Choroid plexus epithelial cell (primary cell): ENCODE results near the gene GTF3A.

Source experiments
- DNase-seq: peaks from one replicate; pipeline ENCODE4 v3.0.0-alpha.2; 2010; ENCODE audit warnings: low read depth
- H3K4me3 ChIP-seq: 2 replicates; pipeline ENCODE4 v1.5.1; 2011; ENCODE audit warnings: low read depth, mild to moderate bottlenecking, control low read depth, low read length, moderate library complexity
- CTCF ChIP-seq: conservative IDR thresholded peaks from 2 replicates; pipeline ENCODE4 v1.5.1; 2011; ENCODE audit warnings: low read depth, mild to moderate bottlenecking, control low read depth, inconsistent platforms, low read length, moderate library complexity

GTF3A gene

GRCh38 chr13:27424246-27425157, at the start of gene GTF3A:
TSS of gene GTF3A (plus strand) at chr13:27424619.
- DNase-seq: peak; percentile 87
- no peak for TF ChIP-seq CTCF
- peak within 1 kb of the TSS; percentile 79 for H3K4me3 ChIP-seq

GRCh38 chr13:27374650-27375049, 49.8 kb upstream of the GTF3A start:
- TF ChIP-seq CTCF: peak; percentile 90
- H3K4me3 ChIP-seq: no peak overlapping the region
- DNase-seq: peak; percentile 91

- TF ChIP-seq CTCF: peak; percentile 91
- DNase-seq: peak; percentile 77
- H3K4me3 ChIP-seq: no peak overlapping the region
Measured at GRCh38 chr13:27375686-27376326, 48.6 kb upstream of the GTF3A start.

- no peak for DNase-seq
- no peak overlapping the region for H3K4me3 ChIP-seq
- no peak for TF ChIP-seq CTCF
Measured at GRCh38 chr13:27379126-27379525, 45.3 kb upstream of the GTF3A start.

GRCh38 chr13:27379694-27380641, 44.5 kb upstream of the GTF3A start:
- peak; percentile 54 for DNase-seq
- no peak overlapping the region for H3K4me3 ChIP-seq
- TF ChIP-seq CTCF: peak; percentile 65

GRCh38 chr13:27381601-27382000, 42.8 kb upstream of the GTF3A start:
- H3K4me3 ChIP-seq: no peak overlapping the region
- TF ChIP-seq CTCF: no peak
- no peak for DNase-seq
